PC-3 (cell line): Measurements from ENCODE around the gene PHF11. TPM values are rescaled to one million over a fixed set of nuclear protein-coding genes. Genes with fewer than 3 reads are reported as not detected.

ENCODE experiments used
- ATAC-seq: fragments of 200-7000 bp; cut with Tn5 transposase; 2 replicates; pipeline ENCODE4 v1.9.1; 2020; ENCODE audit warnings: mild to moderate bottlenecking, moderate library complexity
- BruUV-seq: library from RNA; stranded (reverse); fragments of 400-500 nt; replicated peaks from 2 replicates; lab custom pipeline; 2021; lab: Mats Ljungman, UMichigan
- CTCF ChIA-PET: fragments of 300-600 bp; sonication (Branson Sonifier 250); formaldehyde crosslinking; loops from one replicate; lab custom pipeline; 2022; ENCODE audit warnings: antibody characterized with exemption; lab: Charles Lee
- POLR2A ChIA-PET: fragments of 300-600 bp; sonication (Branson Sonifier 250); formaldehyde crosslinking; loops from one replicate; lab custom pipeline; 2022; ENCODE audit warnings: antibody characterized with exemption; ENCODE audit not compliant: unreplicated experiment; lab: Charles Lee
- DNase-seq: peaks from one replicate; pipeline ENCODE4 v3.0.0-alpha.2; 2015
- H2AFZ ChIP-seq: fragments of 300-600 bp; sonication (generic); 2 replicates; pipeline ENCODE4 v1.6.0; 2016; ENCODE audit warnings: antibody characterized with exemption, low read length
- H3F3A ChIP-seq: fragments of 300-600 bp; sonication (generic); one replicate; pipeline ENCODE4 v1.6.0; 2017; ENCODE audit warnings: antibody characterized with exemption, low read length, control low read depth, mild to moderate bottlenecking; ENCODE audit not compliant: unreplicated experiment
- H3K27ac ChIP-seq: fragments of 300-600 bp; sonication (generic); 2 replicates; pipeline ENCODE4 v1.5.1; 2016; ENCODE audit warnings: mild to moderate bottlenecking, low read length
- H3K27me3 ChIP-seq: fragments of 300-600 bp; sonication (generic); 2 replicates; pipeline ENCODE4 v1.6.1; 2016; ENCODE audit warnings: low read length, mixed read lengths
- H3K36me3 ChIP-seq: fragments of 300-600 bp; sonication (generic); 2 replicates; pipeline ENCODE4 v1.6.1; 2016; ENCODE audit warnings: low read depth, mixed run types, low read length, mixed read lengths
- H3K4me1 ChIP-seq: fragments of 300-600 bp; sonication (generic); 2 replicates; pipeline ENCODE4 v1.5.1; 2016; ENCODE audit warnings: low read length; ENCODE audit not compliant: insufficient read depth
- H3K4me2 ChIP-seq: fragments of 300-600 bp; sonication (generic); 2 replicates; pipeline ENCODE4 v1.6.0; 2016; ENCODE audit warnings: low read length
- H3K4me3 ChIP-seq: fragments of 300-600 bp; sonication (generic); 2 replicates; pipeline ENCODE4 v1.5.1; 2016; ENCODE audit warnings: mild to moderate bottlenecking, low read length, mixed read lengths
- H3K79me2 ChIP-seq: fragments of 300-600 bp; sonication (generic); 2 replicates; pipeline ENCODE4 v1.6.1; 2017; ENCODE audit warnings: low read length, mixed read lengths
- H3K9ac ChIP-seq: fragments of 300-600 bp; sonication (generic); 2 replicates; pipeline ENCODE4 v1.6.0; 2016; ENCODE audit warnings: mild to moderate bottlenecking, low read length
- H3K9me2 ChIP-seq: fragments of 300-600 bp; sonication (generic); replicated peaks from 2 replicates; pipeline ENCODE4 v1.6.1; 2016; ENCODE audit warnings: mixed run types, low read length, mixed read lengths
- H3K9me3 ChIP-seq: fragments of 300-600 bp; sonication (generic); 2 replicates; pipeline ENCODE4 v1.6.1; 2016; ENCODE audit warnings: low read length, mixed read lengths
- H4K20me1 ChIP-seq: fragments of 300-600 bp; sonication (generic); 2 replicates; pipeline ENCODE4 v1.6.1; 2016; ENCODE audit warnings: low read length, mixed read lengths
- EZH2 ChIP-seq: fragments of 300-600 bp; sonication (generic); IDR thresholded peaks from one replicate; pipeline ENCODE4 v1.6.1; 2017; ENCODE audit warnings: antibody characterized with exemption, mild to moderate bottlenecking, low read length; ENCODE audit not compliant: unreplicated experiment
- EZH2phosphoT487 ChIP-seq: fragments of 300-600 bp; sonication (generic); IDR thresholded peaks from 2 replicates; pipeline ENCODE4 v1.6.1; 2018; ENCODE audit warnings: mild to moderate bottlenecking, antibody characterized with exemption, low read length, borderline replicate concordance
- intact Hi-C: fragments of 100-400 bp; cut with micrococcal nuclease; formaldehyde crosslinking; loops from 2 replicates; pipeline ENCODE4 v1.9.0; 2023
- total RNA-seq: library from RNA; depleted of rRNA; stranded (reverse); fragments of >200 nt; gene quantifications from 2 replicates; pipeline ENCODE4 v1.2.3, GENCODE V29; 2014
- TF ChIP-seq, protein P1 (sequence below): fragments of 300-600 bp; sonication (generic); conservative IDR thresholded peaks from 2 replicates; pipeline ENCODE4 v1.5.1; 2017; ENCODE audit warnings: antibody characterized with exemption, low read depth, mild to moderate bottlenecking, low read length

Gene PHF11
- total RNA-seq, 1 experiment from 2014 or later = 7.9 TPM

DNA sequence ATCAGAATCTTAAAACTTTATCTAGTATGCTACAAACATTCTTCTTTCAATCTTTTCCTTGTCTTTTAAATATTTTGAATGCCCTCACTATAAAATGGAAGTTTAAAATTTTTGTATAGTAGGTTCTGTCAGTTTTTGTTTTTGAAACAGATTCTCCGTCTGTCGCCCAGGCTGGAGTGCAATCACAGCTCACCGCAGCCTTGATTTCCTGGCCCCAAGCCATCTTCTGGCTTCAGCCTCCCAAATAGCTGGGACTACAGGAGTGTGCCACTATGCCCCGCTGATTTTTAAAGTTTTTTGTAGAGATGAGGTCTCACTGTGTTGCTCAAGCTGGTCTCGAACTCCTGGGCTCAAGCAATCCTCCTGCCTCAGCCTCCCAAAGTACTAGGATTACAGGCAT lies 20.7 kb downstream of the PHF11 start:
- Histone ChIP-seq H3K79me2 (no peaks in the 10 kb centered on the region), H3F3A (no peaks in the 10 kb centered on the region), H3K4me2 (no peak overlapping the region), H4K20me1 (no peaks in the 10 kb centered on the region), H3K4me1 (peaks cover 5% of the 10 kb centered on the region; the same call in 1 of the 2 replicates), H3K36me3 (no peaks in the 10 kb centered on the region), H3K9ac (no peak overlapping the region), H3K9me2 (no peaks in the 10 kb centered on the region), H3K4me3 (no peak overlapping the region), H3K9me3 (no peaks in the 10 kb centered on the region), H3K27ac (no peak overlapping the region), H3K27me3 (no peaks in the 10 kb centered on the region), H2AFZ (no peak overlapping the region)
- no peak for DNase-seq
- TF ChIP-seq, protein P1, sequence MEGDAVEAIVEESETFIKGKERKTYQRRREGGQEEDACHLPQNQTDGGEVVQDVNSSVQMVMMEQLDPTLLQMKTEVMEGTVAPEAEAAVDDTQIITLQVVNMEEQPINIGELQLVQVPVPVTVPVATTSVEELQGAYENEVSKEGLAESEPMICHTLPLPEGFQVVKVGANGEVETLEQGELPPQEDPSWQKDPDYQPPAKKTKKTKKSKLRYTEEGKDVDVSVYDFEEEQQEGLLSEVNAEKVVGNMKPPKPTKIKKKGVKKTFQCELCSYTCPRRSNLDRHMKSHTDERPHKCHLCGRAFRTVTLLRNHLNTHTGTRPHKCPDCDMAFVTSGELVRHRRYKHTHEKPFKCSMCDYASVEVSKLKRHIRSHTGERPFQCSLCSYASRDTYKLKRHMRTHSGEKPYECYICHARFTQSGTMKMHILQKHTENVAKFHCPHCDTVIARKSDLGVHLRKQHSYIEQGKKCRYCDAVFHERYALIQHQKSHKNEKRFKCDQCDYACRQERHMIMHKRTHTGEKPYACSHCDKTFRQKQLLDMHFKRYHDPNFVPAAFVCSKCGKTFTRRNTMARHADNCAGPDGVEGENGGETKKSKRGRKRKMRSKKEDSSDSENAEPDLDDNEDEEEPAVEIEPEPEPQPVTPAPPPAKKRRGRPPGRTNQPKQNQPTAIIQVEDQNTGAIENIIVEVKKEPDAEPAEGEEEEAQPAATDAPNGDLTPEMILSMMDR = no peak
- TF ChIP-seq EZH2 (no peak), EZH2phosphoT487 (no peak)
- ATAC-seq = no peak
- no TSS peak for BruUV-seq
- ChIA-PET CTCF (no interaction called here), POLR2A (no interaction called here)
- intact Hi-C loops = no loop called here

DNA sequence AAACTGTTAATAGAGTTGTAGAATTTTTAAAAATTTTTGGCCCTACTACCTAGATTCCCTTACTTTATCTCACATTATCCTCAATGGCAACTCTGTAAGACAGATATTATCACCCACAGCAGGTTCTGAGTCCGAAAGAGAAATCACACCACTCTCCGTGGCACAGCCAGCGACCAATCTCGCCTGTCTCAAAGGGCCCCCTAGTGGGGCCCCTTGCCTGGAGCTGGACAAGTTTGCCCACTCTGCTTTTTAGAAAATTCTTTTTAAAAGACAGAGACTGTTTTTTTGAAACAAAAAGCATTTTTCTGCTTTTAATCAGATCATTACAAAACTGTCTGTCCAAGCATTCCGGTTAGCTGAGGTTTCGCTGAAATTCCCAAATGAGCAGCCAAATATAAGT lies 21.7 kb downstream of the PHF11 start:
- TF ChIP-seq, protein P1 = peak; percentile 45
- TF ChIP-seq EZH2phosphoT487 (no peak), EZH2 (no peak)
- Histone ChIP-seq H4K20me1 (no peaks in the 10 kb centered on the region), H3K9me3 (no peaks in the 10 kb centered on the region), H3K27me3 (no peaks in the 10 kb centered on the region), H3K4me3 (no peak overlapping the region), H3K79me2 (no peaks in the 10 kb centered on the region), H2AFZ (no peak overlapping the region), H3K4me1 (no peaks in the 10 kb centered on the region), H3F3A (no peaks in the 10 kb centered on the region), H3K27ac (no peak overlapping the region), H3K9ac (no peak overlapping the region), H3K4me2 (no peak overlapping the region), H3K36me3 (no peaks in the 10 kb centered on the region), H3K9me2 (no peaks in the 10 kb centered on the region)
- ATAC-seq (no peak), DNase-seq (no peak)
- ChIA-PET CTCF (interaction anchor here (0.6 kb wide), 2 partner anchors 11 to 748 kb away, joined by 3 read pairs; no protein-coding TSS in a partner anchor), POLR2A (no interaction called here)
- intact Hi-C loops = no loop called here
- no TSS peak for BruUV-seq

GRCh38 chr13:49521224-49521623 lies 25.5 kb downstream of the PHF11 start:
- ATAC-seq (no peak), DNase-seq (no peak)
- intact Hi-C loops = loop anchor here (10.0 kb wide), 1 partner anchor 84 kb away; no protein-coding TSS in a partner anchor
- Histone ChIP-seq H3K27me3 (no peaks in the 10 kb centered on the region), H3K36me3 (no peaks in the 10 kb centered on the region), H3K9ac (no peak overlapping the region), H3K4me3 (no peak overlapping the region), H3K4me1 (no peaks in the 10 kb centered on the region), H3K27ac (no peak overlapping the region), H3K9me2 (no peaks in the 10 kb centered on the region), H3K4me2 (no peak overlapping the region), H2AFZ (no peak overlapping the region), H3K9me3 (no peaks in the 10 kb centered on the region), H3F3A (no peaks in the 10 kb centered on the region), H3K79me2 (no peaks in the 10 kb centered on the region), H4K20me1 (no peaks in the 10 kb centered on the region)
- ChIA-PET POLR2A (no interaction called here), CTCF (no interaction called here)
- no TSS peak for BruUV-seq
- TF ChIP-seq EZH2 (no peak), EZH2phosphoT487 (no peak)
- TF ChIP-seq, protein P1 = no peak
